GM10248 (cell line): Measurements from ENCODE around the gene PCDHB14.
"Not testable (repeated sequence)": the region's sequence is repeated elsewhere in the genome, so short reads cannot be mapped to it uniquely, and the experiment has no call there.

Experiments used
- CTCF ChIA-PET: fragments of 300-600 bp; sonication (Branson Sonifier 250); formaldehyde crosslinking; extraction: SDS; loops from one replicate; lab custom pipeline; 2021; ENCODE audit warnings: antibody characterized with exemption; lab: Yijun Ruan, JAX
- POLR2A ChIA-PET: fragments of 350-650 bp; sonication (Branson Sonifier 250); formaldehyde crosslinking; extraction: SDS; loops from one replicate; lab custom pipeline; 2020; ENCODE audit warnings: antibody characterized with exemption; lab: Yijun Ruan, JAX
- DNase-seq: peaks from one replicate; pipeline ENCODE4 v3.0.0; 2012; ENCODE audit errors: extremely low spot score
- CTCF ChIP-seq: IDR thresholded peaks from 2 replicates; pipeline ENCODE4 v1.5.1; 2012; ENCODE audit warnings: mild to moderate bottlenecking, low read depth; ENCODE audit errors: extremely low read depth, missing control alignments, control extremely low read depth

The PCDHB14 gene

GRCh38 chr5:141208478-141208877 lies 14.7 kb upstream of the PCDHB14 start, which contains the start of gene PCDHB12:
TSS of gene PCDHB12 (plus strand) at chr5:141208719. CDS start at chr5:141208908, 189 bp downstream.
- DNase-seq = no peak
- TF ChIP-seq CTCF = no peak
- POLR2A ChIA-PET = no interaction called here
- CTCF ChIA-PET = interaction anchor here (1.1 kb wide), 1 partner anchor 9 kb away, joined by 5 read pairs; no protein-coding TSS in a partner anchor

- CTCF ChIA-PET, DNase-seq, POLR2A ChIA-PET: not testable (repeated sequence)
Measured at GRCh38 chr5:141210281-141210680, 12.9 kb upstream of the PCDHB14 start.

- DNase-seq, CTCF ChIA-PET, POLR2A ChIA-PET: not testable (repeated sequence)
Measured at GRCh38 chr5:141210849-141211248, 12.3 kb upstream of the PCDHB14 start.

GRCh38 chr5:141213656-141214339 lies 9.3 kb upstream of the PCDHB14 start, which contains the start of gene PCDHB13:
TSS of gene PCDHB13 (plus strand) at chr5:141213919. CDS start at chr5:141214124, 205 bp downstream.
- DNase-seq, CTCF ChIA-PET, POLR2A ChIA-PET: not testable (repeated sequence)

GRCh38 chr5:141214583-141214982 lies 8.6 kb upstream of the PCDHB14 start:
- POLR2A ChIA-PET, DNase-seq: not testable (repeated sequence)

GRCh38 chr5:141215504-141215903 lies 7.6 kb upstream of the PCDHB14 start:
- DNase-seq, POLR2A ChIA-PET, CTCF ChIA-PET: not testable (repeated sequence)

More at GRCh38 chr5:141214583-141214982, 8.6 kb upstream of the PCDHB14 start:
- CTCF ChIA-PET = not testable (repeated sequence)

- CTCF ChIA-PET, POLR2A ChIA-PET, DNase-seq: not testable (repeated sequence)
Measured at GRCh38 chr5:141216035-141216434, 7.1 kb upstream of the PCDHB14 start.

- CTCF ChIA-PET, POLR2A ChIA-PET, DNase-seq: not testable (repeated sequence)
Measured at GRCh38 chr5:141224844-141225243, 1.7 kb downstream of the PCDHB14 start.

- DNase-seq, POLR2A ChIA-PET: not testable (repeated sequence)
- CTCF ChIA-PET = interaction anchor here (1.5 kb wide), 1 partner anchor 95 kb away, joined by 3 read pairs; no protein-coding TSS in a partner anchor
Measured at GRCh38 chr5:141225421-141225820, 2.3 kb downstream of the PCDHB14 start.

GRCh38 chr5:141234109-141234667 lies 11.0 kb downstream of the PCDHB14 start:
- ChIA-PET POLR2A (no interaction called here), CTCF (interaction anchor here (1.1 kb wide), 1 partner anchor 20 kb away, joined by 3 read pairs; no protein-coding TSS in a partner anchor)
- no peak for DNase-seq
- TF ChIP-seq CTCF = no peak

GRCh38 chr5:141235922-141236321 lies 12.8 kb downstream of the PCDHB14 start:
- CTCF ChIA-PET, POLR2A ChIA-PET, DNase-seq: not testable (repeated sequence)
